Nucleus accumbens (tissue), 56 donors: ENCODE measurements around the gene TMEM150B.
"Not testable (repeated sequence)": the region's sequence is repeated elsewhere in the genome, so short reads cannot be mapped to it uniquely, and the experiment has no call there.

Experiments
- DNase-seq, 56 donors: peaks; one replicate each; lab custom pipeline; 2025; lab: John Stamatoyannopoulos, UW

Gene TMEM150B

GRCh38 chr19:55339889-55340783 lies 15.0 kb upstream of the TMEM150B start:
- peak in 10 of 56 donors; percentile 18 to 67 (median 42) for DNase-seq

GRCh38 chr19:55339105-55339888 lies 14.2 kb upstream of the TMEM150B start, which contains the start of gene KMT5C:
TSS of gene KMT5C (plus strand) at chr19:55339876. CDS start at chr19:55341937, 2,061 bp downstream.
- DNase-seq: peak; percentile 93 to 100 (median 100)

GRCh38 chr19:55336101-55336500 lies 11.0 kb upstream of the TMEM150B start:
- no peak for DNase-seq

- no peak for DNase-seq
These were observed 8.7 kb upstream of the TMEM150B start for GRCh38 chr19:55333870-55334269.

- DNase-seq: not testable (repeated sequence)
These were observed 4.7 kb upstream of the TMEM150B start for GRCh38 chr19:55329791-55330190.

GRCh38 chr19:55328774-55329318 lies 3.7 kb upstream of the TMEM150B start:
- not testable (repeated sequence) for DNase-seq

GRCh38 chr19:55324662-55325061 lies 479 bp downstream of the TMEM150B start:
- no peak for DNase-seq

GRCh38 chr19:55322204-55322885 lies 2.8 kb downstream of the TMEM150B start:
- no peak for DNase-seq

GRCh38 chr19:55321466-55322137 lies 3.5 kb downstream of the TMEM150B start:
- no peak for DNase-seq

GRCh38 chr19:55320844-55321419 lies 4.2 kb downstream of the TMEM150B start:
- no peak for DNase-seq

- DNase-seq: peak in 25 of 56 donors; percentile 2 to 70 (median 24)
These were observed 5.4 kb downstream of the TMEM150B start for GRCh38 chr19:55319785-55320184.

- no peak for DNase-seq
These were observed 8.5 kb downstream of the TMEM150B start for GRCh38 chr19:55316646-55317045.

- DNase-seq: no peak
These were observed 9.1 kb downstream of the TMEM150B start for GRCh38 chr19:55315956-55316525.

- DNase-seq: no peak
These were observed 10.7 kb downstream of the TMEM150B start for GRCh38 chr19:55314396-55314795.

- DNase-seq: no peak
These were observed 12.3 kb downstream of the TMEM150B start for GRCh38 chr19:55312621-55313512.

- no peak for DNase-seq
These were observed 13.3 kb downstream of the TMEM150B start for GRCh38 chr19:55311797-55312196.

GRCh38 chr19:55311397-55311796 lies 13.7 kb downstream of the TMEM150B start:
- no peak for DNase-seq

GRCh38 chr19:55310498-55310897 lies 14.6 kb downstream of the TMEM150B start:
- no peak for DNase-seq
